ENCODE results near the gene CFAP97D2.
"Not testable (repeated sequence)": the region's sequence is repeated elsewhere in the genome, so short reads cannot be mapped to it uniquely, and the experiment has no call there.

The CFAP97D2 gene

DNA sequence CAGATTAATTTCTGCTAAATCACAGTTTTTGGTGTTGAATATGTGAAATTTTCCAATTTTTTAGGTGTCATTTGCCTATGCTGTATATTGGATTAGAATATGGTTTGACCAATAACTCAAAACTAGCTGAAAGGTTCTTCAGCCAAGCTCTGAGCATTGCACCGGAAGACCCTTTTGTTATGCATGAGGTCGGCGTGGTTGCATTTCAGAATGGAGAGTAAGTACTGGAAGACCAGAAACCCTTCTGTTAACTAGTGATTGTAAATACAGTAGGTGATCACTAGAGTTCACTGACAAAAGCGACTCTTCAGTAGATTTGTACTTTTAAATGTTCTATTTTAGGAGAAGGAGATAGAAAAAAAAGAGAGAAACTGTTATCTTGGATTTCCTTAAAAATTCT lies 78.0 kb downstream of the CFAP97D2 start:
- Histone ChIP-seq H3K9ac (ENCODE audit: low read depth, low read length) (no peak overlapping the region), H3K4me3 (ENCODE audit: low read length) (no peak overlapping the region), H3K36me3 (ENCODE audit: insufficient read depth, low read depth, low read length) (peaks cover 93% of the 10 kb centered on the region), H3K27me3 (ENCODE audit: insufficient read depth, low read length) (no peaks in the 10 kb centered on the region), H3K27ac (ENCODE audit: low read length) (peak overlapping the region; percentile 8), H3K4me1 (ENCODE audit: insufficient read depth, low read length) (peaks cover 15% of the 10 kb centered on the region), H3K9me3 (ENCODE audit: insufficient read depth, low read depth, low read length) (no peaks in the 10 kb centered on the region)

DNA sequence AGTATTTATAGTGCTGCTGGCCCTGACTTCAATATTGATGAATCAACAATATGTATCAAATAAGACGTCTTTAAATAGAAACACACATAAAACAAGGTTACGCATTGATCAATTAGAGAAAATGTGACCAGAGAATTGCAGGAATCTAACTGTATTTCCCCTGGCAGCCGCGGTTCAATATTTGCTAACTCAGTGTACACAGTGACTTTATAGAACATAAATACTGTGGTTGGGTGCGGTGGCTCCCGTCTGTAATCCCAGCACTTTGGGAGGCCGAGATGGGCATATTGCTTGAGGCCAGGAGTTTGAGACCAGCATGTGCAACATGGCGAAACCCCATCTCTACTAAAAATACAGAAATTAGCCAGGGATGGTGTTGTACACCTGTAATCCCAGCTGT lies 79.5 kb downstream of the CFAP97D2 start:
- H3K4me1 ChIP-seq (ENCODE audit: insufficient read depth, low read length): peaks cover 15% of the 10 kb centered on the region
- H3K27me3 ChIP-seq (ENCODE audit: insufficient read depth, low read length): no peaks in the 10 kb centered on the region
- H3K27ac ChIP-seq (ENCODE audit: low read length): no peak overlapping the region
- no peak overlapping the region for H3K9ac ChIP-seq (ENCODE audit: low read depth, low read length)
- H3K9me3 ChIP-seq (ENCODE audit: insufficient read depth, low read depth, low read length): no peaks in the 10 kb centered on the region
- no peak overlapping the region for H3K4me3 ChIP-seq (ENCODE audit: low read length)
- peaks cover 94% of the 10 kb centered on the region for H3K36me3 ChIP-seq (ENCODE audit: insufficient read depth, low read depth, low read length)

DNA sequence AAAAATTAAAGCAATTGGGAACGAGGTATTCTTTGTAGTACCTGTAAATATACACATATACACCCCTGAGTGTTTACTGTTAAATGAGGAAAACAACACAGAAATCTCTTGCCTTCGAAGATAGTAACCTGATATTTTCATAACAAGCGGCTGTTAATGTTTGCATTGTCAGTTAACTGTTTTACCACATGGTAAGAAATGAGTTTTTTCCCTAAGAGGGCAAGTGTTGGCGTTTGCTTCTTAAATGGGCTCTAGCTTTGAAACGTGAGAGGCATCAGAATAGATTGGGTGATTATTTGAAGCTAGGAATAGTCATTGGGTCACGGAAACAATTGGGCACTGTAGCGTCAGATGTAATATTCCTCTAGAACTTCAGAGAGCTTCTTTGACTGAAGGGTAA lies 80.3 kb downstream of the CFAP97D2 start:
- Histone ChIP-seq H3K4me1 (ENCODE audit: insufficient read depth, low read length) (peaks cover 15% of the 10 kb centered on the region), H3K27ac (ENCODE audit: low read length) (no peak overlapping the region), H3K36me3 (ENCODE audit: insufficient read depth, low read depth, low read length) (peaks cover 93% of the 10 kb centered on the region), H3K4me3 (ENCODE audit: low read length) (no peak overlapping the region), H3K9me3 (ENCODE audit: insufficient read depth, low read depth, low read length) (no peaks in the 10 kb centered on the region), H3K27me3 (ENCODE audit: insufficient read depth, low read length) (no peaks in the 10 kb centered on the region), H3K9ac (ENCODE audit: low read depth, low read length) (no peak overlapping the region)

DNA sequence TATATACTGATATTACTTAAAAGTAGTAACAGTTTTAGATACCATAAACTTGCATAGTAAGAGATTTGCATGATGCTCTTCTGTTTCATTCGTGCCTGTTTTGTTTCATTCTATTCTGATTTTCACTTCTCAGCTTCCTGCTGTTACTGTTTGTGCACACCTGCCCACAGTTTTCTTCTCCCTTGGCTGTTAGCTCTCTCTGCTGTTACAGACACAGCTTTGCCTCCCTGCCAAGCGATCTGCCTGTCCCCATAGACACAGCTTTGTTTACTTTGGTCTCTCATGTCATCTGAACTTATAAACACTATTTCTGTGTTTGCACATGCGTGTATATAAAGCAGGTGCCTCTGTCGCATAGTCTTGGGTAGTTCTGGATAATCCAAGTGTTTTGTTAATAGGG lies 80.9 kb downstream of the CFAP97D2 start:
- Histone ChIP-seq H3K4me3 (ENCODE audit: low read length) (no peak overlapping the region), H3K36me3 (ENCODE audit: insufficient read depth, low read depth, low read length) (peaks cover 93% of the 10 kb centered on the region), H3K27ac (ENCODE audit: low read length) (no peak overlapping the region), H3K9ac (ENCODE audit: low read depth, low read length) (no peak overlapping the region), H3K4me1 (ENCODE audit: insufficient read depth, low read length) (peaks cover 15% of the 10 kb centered on the region), H3K9me3 (ENCODE audit: insufficient read depth, low read depth, low read length) (no peaks in the 10 kb centered on the region), H3K27me3 (ENCODE audit: insufficient read depth, low read length) (no peaks in the 10 kb centered on the region)

DNA sequence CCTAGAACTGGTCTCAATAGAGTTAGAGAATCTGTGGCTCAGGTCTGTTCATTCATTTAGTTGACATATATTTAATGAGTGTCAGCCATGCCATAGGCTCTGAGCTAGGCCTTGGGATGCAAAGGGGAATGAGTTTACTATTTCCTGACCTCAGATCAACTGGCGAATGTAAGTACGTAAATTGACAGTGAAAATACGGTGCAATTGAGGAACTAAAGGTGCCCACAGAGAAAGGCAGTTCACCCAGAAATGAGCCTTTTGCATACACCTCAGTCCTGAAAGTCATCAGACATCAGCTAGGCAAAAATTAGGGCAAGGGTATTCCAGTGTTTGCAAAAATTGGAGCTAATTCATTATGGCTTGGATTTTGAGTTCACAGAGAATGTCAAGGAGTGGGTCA lies 81.8 kb downstream of the CFAP97D2 start:
- H3K4me1 ChIP-seq (ENCODE audit: insufficient read depth, low read length): peaks cover 15% of the 10 kb centered on the region
- H3K4me3 ChIP-seq (ENCODE audit: low read length): no peak overlapping the region
- no peak overlapping the region for H3K9ac ChIP-seq (ENCODE audit: low read depth, low read length)
- H3K9me3 ChIP-seq (ENCODE audit: insufficient read depth, low read depth, low read length): no peaks in the 10 kb centered on the region
- peaks cover 93% of the 10 kb centered on the region for H3K36me3 ChIP-seq (ENCODE audit: insufficient read depth, low read depth, low read length)
- H3K27ac ChIP-seq (ENCODE audit: low read length): no peak overlapping the region
- no peaks in the 10 kb centered on the region for H3K27me3 ChIP-seq (ENCODE audit: insufficient read depth, low read length)

DNA sequence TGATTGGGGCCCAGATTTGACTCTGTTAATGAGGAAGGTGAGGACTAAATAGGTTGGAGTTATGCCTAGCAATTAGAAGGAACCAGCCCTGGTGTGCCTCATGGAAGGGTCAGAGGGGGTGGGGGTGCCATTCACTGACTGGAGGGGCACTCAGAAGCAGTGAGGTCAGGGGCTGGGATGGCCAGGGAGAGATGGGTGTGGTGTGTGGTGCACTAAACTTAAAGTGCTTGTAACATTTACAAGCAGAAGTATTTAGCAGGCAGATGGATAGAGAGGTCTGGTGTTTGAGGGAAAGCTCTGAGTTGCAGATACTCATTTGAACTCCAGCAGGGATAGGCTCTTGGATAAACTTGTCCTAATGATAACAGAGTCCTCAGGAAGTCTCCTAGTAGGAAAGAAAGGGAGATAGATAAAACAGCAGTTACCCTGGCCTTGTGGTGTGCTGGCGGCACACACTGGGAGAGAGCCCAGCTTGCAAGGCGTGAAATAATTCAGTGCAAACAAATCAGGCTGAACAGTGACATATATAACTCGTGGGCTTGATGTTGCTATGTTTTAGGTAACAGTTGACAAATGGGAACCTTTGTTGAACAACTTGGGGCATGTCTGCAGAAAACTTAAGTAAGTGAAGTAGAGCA lies 82.4 kb downstream of the CFAP97D2 start:
- Histone ChIP-seq H3K4me1 (ENCODE audit: insufficient read depth, low read length) (peaks cover 11% of the 10 kb centered on the region), H3K9ac (ENCODE audit: low read depth, low read length) (no peak overlapping the region), H3K27me3 (ENCODE audit: insufficient read depth, low read length) (no peaks in the 10 kb centered on the region), H3K9me3 (ENCODE audit: insufficient read depth, low read depth, low read length) (no peaks in the 10 kb centered on the region), H3K36me3 (ENCODE audit: insufficient read depth, low read depth, low read length) (peaks cover 93% of the 10 kb centered on the region), H3K27ac (ENCODE audit: low read length) (no peak overlapping the region), H3K4me3 (ENCODE audit: low read length) (no peak overlapping the region)

DNA sequence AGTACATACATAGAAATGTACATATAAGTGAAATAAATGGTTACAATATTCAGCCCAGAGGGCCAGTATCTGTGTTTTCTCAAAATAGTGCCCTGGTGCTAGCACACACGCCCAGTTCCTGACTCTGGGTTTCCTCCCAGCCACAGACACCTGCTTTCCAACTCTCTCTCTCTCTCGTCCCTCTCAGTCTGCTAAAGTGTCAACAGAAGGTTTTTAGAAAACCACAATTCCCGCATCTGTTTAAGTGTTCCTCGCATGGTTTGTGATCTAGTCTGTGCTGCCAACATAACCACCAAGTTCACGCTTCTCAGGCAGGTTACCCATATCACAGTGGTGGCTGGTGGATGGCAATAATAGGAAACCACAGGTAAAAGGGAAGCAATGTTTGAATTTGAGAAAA lies 84.5 kb downstream of the CFAP97D2 start:
- Histone ChIP-seq H3K36me3 (ENCODE audit: insufficient read depth, low read depth, low read length) (peaks cover 99% of the 10 kb centered on the region), H3K27me3 (ENCODE audit: insufficient read depth, low read length) (no peaks in the 10 kb centered on the region), H3K4me1 (ENCODE audit: insufficient read depth, low read length) (no peaks in the 10 kb centered on the region), H3K4me3 (ENCODE audit: low read length) (no peak overlapping the region), H3K27ac (ENCODE audit: low read length) (no peak overlapping the region), H3K9me3 (ENCODE audit: insufficient read depth, low read depth, low read length) (no peaks in the 10 kb centered on the region), H3K9ac (ENCODE audit: low read depth, low read length) (no peak overlapping the region)

DNA sequence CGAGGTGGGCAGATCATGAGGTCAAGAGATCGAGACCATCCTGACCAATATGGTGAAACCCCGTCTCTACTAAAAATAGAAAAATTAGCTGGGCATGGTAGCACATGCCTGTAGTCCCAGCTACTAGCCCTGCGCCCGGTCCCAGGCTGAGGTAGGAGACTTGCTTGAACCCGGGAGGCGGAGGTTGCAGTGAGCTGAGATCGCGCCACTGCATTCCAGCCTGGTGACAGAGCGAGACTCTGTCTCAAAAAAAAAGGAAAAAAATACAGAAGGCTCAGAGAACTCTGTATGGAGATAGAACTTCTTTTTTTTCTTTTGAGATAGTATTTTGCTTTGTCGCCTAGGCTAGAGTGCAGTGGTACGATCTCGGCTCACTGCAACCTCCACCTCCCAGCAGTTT lies 85.3 kb downstream of the CFAP97D2 start:
- H3K4me3 ChIP-seq (ENCODE audit: low read length); H3K27me3 ChIP-seq (ENCODE audit: insufficient read depth, low read length); H3K9me3 ChIP-seq (ENCODE audit: insufficient read depth, low read depth, low read length); H3K4me1 ChIP-seq (ENCODE audit: insufficient read depth, low read length); H3K27ac ChIP-seq (ENCODE audit: low read length); H3K9ac ChIP-seq (ENCODE audit: low read depth, low read length): not testable (repeated sequence)
- H3K36me3 ChIP-seq (ENCODE audit: insufficient read depth, low read depth, low read length): peaks cover 99% of the 10 kb centered on the region

DNA sequence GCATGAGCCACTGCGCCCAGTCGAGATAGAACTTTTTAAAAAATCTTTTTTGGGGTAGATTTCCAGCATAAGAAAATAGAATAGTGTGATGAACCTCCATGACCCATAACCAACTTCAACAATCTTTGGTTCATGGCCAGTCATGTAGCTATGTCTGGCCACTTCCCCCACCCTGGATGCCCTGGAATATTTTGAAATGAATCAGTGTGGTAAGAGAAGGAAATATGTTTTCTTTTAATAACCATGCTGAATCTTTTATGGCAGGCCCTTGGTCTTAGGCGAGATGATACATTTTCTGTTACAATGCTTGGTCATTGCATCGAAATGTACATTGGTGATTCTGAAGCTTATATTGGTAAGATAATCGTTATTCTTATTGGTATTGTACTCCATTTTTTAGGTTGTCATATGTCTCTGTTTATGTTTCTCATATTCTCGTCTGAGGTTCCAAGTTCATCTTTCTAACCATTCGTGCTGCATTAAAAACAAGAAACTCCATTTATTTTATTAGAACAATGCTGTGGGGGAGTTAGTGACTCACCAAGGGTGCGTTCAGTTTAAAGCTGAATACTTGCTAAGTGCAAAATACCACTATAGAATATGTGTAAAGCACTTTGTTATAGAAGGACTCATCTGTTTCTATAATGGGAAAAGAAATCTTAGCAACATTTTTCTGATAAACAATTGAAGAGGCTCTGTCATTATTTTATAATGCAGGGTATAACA lies 86.0 kb downstream of the CFAP97D2 start:
- Histone ChIP-seq H3K4me3 (ENCODE audit: low read length) (no peak overlapping the region), H3K4me1 (ENCODE audit: insufficient read depth, low read length) (no peaks in the 10 kb centered on the region), H3K27me3 (ENCODE audit: insufficient read depth, low read length) (no peaks in the 10 kb centered on the region), H3K36me3 (ENCODE audit: insufficient read depth, low read depth, low read length) (peaks cover 97% of the 10 kb centered on the region), H3K9me3 (ENCODE audit: insufficient read depth, low read depth, low read length) (no peaks in the 10 kb centered on the region), H3K9ac (ENCODE audit: low read depth, low read length) (no peak overlapping the region), H3K27ac (ENCODE audit: low read length) (no peak overlapping the region)

DNA sequence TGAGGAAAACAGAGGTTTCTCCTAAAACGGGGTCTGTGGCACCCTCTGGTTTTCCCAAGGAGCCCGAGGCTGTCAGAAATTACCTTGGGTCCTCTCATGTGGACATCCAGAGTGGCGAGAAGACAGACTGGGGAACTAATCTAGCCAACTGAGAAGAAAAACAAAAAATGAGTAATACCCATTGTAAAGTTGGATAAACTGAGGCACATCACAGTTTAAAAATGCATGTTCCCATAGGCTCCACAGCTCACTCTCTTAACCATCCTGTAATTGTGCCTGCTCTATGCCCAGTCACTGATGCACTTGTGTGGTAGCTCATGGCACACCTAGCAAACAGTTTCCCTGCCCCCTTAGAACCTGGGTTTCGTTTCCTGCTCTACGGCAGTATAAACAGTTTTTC lies 87.2 kb downstream of the CFAP97D2 start:
- no peaks in the 10 kb centered on the region for H3K9me3 ChIP-seq (ENCODE audit: insufficient read depth, low read depth, low read length)
- H3K27me3 ChIP-seq (ENCODE audit: insufficient read depth, low read length): no peaks in the 10 kb centered on the region
- H3K4me1 ChIP-seq (ENCODE audit: insufficient read depth, low read length): no peaks in the 10 kb centered on the region
- no peak overlapping the region for H3K27ac ChIP-seq (ENCODE audit: low read length)
- H3K4me3 ChIP-seq (ENCODE audit: low read length): no peak overlapping the region
- H3K9ac ChIP-seq (ENCODE audit: low read depth, low read length): no peak overlapping the region
- peaks cover 91% of the 10 kb centered on the region for H3K36me3 ChIP-seq (ENCODE audit: insufficient read depth, low read depth, low read length)

DNA sequence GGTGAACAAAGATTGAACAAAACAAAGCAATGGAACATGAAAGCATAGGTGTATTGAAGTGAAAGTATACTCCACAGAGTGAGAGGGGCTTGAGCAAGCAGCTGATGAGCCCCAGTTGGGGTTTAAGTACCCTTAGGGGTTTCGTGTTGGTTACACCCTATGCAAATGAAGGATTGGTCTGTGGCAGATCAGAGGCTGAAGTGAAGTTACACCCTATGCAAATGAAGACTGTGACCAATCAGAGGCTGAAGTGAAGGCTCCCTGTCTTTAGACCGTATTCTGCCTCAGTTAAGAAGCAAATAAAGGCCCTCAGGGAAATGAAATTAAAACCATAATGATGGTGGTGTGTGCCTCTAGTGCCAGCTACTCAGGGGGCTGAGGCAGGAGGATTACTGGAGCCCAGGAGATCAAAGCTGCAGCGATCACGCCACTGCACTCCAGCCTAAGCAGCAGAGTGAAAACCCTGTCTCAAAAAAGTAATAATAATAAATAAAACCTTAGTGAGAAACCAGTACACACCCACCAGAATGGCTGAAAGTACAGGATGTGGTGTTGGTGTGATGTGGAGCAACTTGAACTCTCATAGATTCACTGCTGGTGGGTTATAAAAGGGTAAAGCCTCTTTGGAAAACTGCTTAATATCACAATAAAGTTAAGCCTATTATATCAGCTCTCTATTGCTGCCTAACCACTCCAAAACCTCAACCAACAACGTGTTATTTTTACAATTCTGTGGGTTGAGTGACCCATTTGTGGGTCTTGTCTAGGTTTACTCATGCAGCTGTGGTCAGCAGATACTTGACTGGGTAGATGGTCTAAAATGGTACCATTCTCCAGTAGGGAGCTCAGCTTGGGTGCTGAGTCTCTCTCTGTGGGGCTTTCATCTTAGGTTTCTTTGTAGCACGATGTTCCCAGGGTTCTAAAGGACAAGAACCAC lies 89.6 kb downstream of the CFAP97D2 start:
- Histone ChIP-seq H3K27ac (ENCODE audit: low read length) (no peak overlapping the region), H3K4me3 (ENCODE audit: low read length) (no peak overlapping the region), H3K9ac (ENCODE audit: low read depth, low read length) (no peak overlapping the region), H3K4me1 (ENCODE audit: insufficient read depth, low read length) (no peaks in the 10 kb centered on the region), H3K36me3 (ENCODE audit: insufficient read depth, low read depth, low read length) (peaks cover 88% of the 10 kb centered on the region), H3K27me3 (ENCODE audit: insufficient read depth, low read length) (no peaks in the 10 kb centered on the region), H3K9me3 (ENCODE audit: insufficient read depth, low read depth, low read length) (no peaks in the 10 kb centered on the region)
